Measurements from ENCODE around the gene IGSF21.
"Not testable (repeated sequence)": the region's sequence is repeated elsewhere in the genome, so short reads cannot be mapped to it uniquely, and the experiment has no call there.

Gene IGSF21

GRCh38 chr1:18157968-18158367 is 50.4 kb downstream of the IGSF21 start:
- TF ChIP-seq CTCF (IDR thresholded peaks at IDR 0.05; ENCODE audit: insufficient read depth, low read depth, low read length, missing control alignments), result no peak
- no peak overlapping the region for H3K4me3 ChIP-seq (ENCODE audit: low read length)
- no peak for DNase-seq (ENCODE audit: low read depth)

GRCh38 chr1:18158714-18159113 is 51.1 kb downstream of the IGSF21 start:
- no peak for DNase-seq (ENCODE audit: low read depth)
- TF ChIP-seq CTCF (IDR thresholded peaks at IDR 0.05; ENCODE audit: insufficient read depth, low read depth, low read length, missing control alignments), result no peak
- no peak overlapping the region for H3K4me3 ChIP-seq (ENCODE audit: low read length)

- no peak for DNase-seq (ENCODE audit: low read depth)
- TF ChIP-seq CTCF (IDR thresholded peaks at IDR 0.05; ENCODE audit: insufficient read depth, low read depth, low read length, missing control alignments), result no peak
- no peak overlapping the region for H3K4me3 ChIP-seq (ENCODE audit: low read length)
These were observed 52.8 kb downstream of the IGSF21 start for GRCh38 chr1:18160290-18160942.

GRCh38 chr1:18161690-18162089 is 54.1 kb downstream of the IGSF21 start:
- no peak for DNase-seq (ENCODE audit: low read depth)
- TF ChIP-seq CTCF (IDR thresholded peaks at IDR 0.05; ENCODE audit: insufficient read depth, low read depth, low read length, missing control alignments), result no peak
- no peak overlapping the region for H3K4me3 ChIP-seq (ENCODE audit: low read length)

- DNase-seq (ENCODE audit: low read depth), result peak; percentile 2
- H3K4me3 ChIP-seq (ENCODE audit: low read length), result not testable (repeated sequence)
These were observed 58.0 kb downstream of the IGSF21 start for GRCh38 chr1:18165640-18166039.

GRCh38 chr1:18166341-18166740 is 58.7 kb downstream of the IGSF21 start:
- TF ChIP-seq CTCF (IDR thresholded peaks at IDR 0.05; ENCODE audit: insufficient read depth, low read depth, low read length, missing control alignments), result no peak
- no peak for DNase-seq (ENCODE audit: low read depth)
- no peak overlapping the region for H3K4me3 ChIP-seq (ENCODE audit: low read length)

GRCh38 chr1:18166929-18167328 is 59.3 kb downstream of the IGSF21 start:
- no peak for TF ChIP-seq CTCF (IDR thresholded peaks at IDR 0.05; ENCODE audit: insufficient read depth, low read depth, low read length, missing control alignments)
- no peak for DNase-seq (ENCODE audit: low read depth)
- no peak overlapping the region for H3K4me3 ChIP-seq (ENCODE audit: low read length)

Data from epithelial cell of esophagus (primary cell).